ENCODE data around the gene KCND3. TPM values are rescaled to one million over a fixed set of nuclear protein-coding genes. Genes with fewer than 3 reads are reported as not detected.

The KCND3 gene
- total RNA-seq, 4 donors from 2014 or later, result 2.4 to 6.0 (median 3.9) TPM

DNA sequence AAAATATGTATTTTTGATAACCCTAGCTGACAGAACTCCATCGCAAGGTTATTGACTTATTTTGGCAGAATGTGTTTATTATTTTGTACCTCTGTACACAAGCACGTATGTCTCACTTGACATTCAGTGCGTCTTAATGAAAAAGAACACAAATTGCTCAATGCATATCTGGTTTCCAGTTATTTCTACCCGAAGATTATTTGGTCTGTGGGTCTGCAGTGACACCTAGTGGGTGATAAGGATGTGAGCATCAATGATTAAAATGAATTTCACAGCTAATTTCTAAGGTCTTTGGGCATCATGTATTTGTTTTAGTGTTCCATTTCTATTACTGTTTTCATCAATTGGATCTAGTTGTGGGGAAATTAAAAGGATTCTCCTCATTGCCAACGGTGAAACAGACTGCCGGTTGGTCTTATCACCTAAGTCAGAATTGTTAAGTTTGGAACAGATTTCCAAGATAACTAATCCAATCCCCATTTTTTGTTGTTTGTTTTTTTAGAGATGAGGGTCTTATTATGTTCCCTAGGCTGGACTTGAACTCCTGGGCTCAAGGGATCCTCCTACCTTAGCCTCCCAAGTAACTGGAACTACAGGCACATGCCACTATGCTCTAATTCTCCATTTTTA, 219.8 kb downstream of the KCND3 start:
- intact Hi-C loops (cut with DNase I), result no loop called here
- Histone ChIP-seq H3K4me1 (peaks cover 0 to 4% (median 0%) of the 10 kb centered on the region in 3 donors), H3K9me3 (no peaks in the 10 kb centered on the region), H3K4me3 (no peak overlapping the region), H3K27ac (no peak overlapping the region), H3K27me3 (no peaks in the 10 kb centered on the region), H3K36me3 (peaks cover 0 to 42% (median 0%) of the 10 kb centered on the region in 3 donors)
- WGBS, 2 donors, result 31 to 35% methylated on average over 6 of the region's 6 CpGs
- no peak for DNase-seq
- TF ChIP-seq, protein P1, sequence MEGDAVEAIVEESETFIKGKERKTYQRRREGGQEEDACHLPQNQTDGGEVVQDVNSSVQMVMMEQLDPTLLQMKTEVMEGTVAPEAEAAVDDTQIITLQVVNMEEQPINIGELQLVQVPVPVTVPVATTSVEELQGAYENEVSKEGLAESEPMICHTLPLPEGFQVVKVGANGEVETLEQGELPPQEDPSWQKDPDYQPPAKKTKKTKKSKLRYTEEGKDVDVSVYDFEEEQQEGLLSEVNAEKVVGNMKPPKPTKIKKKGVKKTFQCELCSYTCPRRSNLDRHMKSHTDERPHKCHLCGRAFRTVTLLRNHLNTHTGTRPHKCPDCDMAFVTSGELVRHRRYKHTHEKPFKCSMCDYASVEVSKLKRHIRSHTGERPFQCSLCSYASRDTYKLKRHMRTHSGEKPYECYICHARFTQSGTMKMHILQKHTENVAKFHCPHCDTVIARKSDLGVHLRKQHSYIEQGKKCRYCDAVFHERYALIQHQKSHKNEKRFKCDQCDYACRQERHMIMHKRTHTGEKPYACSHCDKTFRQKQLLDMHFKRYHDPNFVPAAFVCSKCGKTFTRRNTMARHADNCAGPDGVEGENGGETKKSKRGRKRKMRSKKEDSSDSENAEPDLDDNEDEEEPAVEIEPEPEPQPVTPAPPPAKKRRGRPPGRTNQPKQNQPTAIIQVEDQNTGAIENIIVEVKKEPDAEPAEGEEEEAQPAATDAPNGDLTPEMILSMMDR (IDR thresholded peaks at IDR 0.05), result peak; percentile 28 to 85 (median 75)
- TF ChIP-seq POLR2A (IDR thresholded peaks at IDR 0.05), result no peak

DNA sequence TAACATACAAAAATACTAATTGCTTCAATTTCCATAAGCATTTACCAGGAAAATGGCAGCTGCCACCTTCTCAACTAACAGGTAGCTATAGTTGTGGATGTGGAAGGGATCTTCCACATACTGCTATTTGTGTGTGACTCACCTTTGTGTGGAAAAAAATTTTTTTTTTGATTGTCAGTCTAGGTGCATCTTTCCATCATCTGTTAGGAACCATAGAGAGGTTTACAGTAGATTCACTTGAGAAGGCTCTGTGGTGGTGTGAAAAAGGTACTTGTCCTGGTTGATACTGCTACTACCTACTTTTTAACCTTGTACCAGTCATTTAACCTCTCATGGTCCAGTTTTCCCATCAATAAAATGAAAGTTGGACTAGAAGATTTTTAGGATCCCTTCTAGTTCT, 220.8 kb downstream of the KCND3 start:
- H3K9me3 ChIP-seq, result no peaks in the 10 kb centered on the region
- no peak for TF ChIP-seq POLR2A (IDR thresholded peaks at IDR 0.05)
- TF ChIP-seq, protein P1 (IDR thresholded peaks at IDR 0.05), result no peak
- no peaks in the 10 kb centered on the region for H3K27me3 ChIP-seq
- DNase-seq, result no peak
- no peak overlapping the region for H3K4me3 ChIP-seq
- no peak overlapping the region for H3K27ac ChIP-seq
- intact Hi-C loops (cut with DNase I), result no loop called here
- peaks cover 0 to 52% (median 0%) of the 10 kb centered on the region in 3 donors for H3K36me3 ChIP-seq
- H3K4me1 ChIP-seq, result peaks cover 0 to 4% (median 0%) of the 10 kb centered on the region in 3 donors

DNA sequence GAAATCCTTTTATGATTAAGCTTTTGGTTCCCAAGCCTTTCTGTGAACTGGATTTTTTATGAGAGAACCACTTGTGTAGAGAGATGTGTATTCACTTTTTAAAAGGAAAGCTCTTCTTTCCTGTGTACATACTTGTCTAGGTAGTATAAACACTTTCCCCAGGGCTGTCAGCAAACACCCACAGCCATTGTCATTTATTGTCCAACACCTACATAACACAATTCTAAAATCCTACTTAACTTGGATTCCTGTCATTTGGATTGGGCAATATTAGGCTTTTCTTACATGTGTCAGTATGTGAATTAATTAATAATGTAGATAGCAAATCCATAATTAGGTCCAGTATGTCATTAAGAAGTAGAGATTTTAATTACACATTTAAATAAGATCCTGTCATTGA, 221.4 kb downstream of the KCND3 start:
- H3K4me1 ChIP-seq, result peaks cover 0 to 4% (median 0%) of the 10 kb centered on the region in 3 donors
- no peak overlapping the region for H3K27ac ChIP-seq
- intact Hi-C loops (cut with DNase I), result no loop called here
- H3K9me3 ChIP-seq, result no peaks in the 10 kb centered on the region
- H3K36me3 ChIP-seq, result peaks cover 0 to 58% (median 3%) of the 10 kb centered on the region in 3 donors
- no peak for TF ChIP-seq POLR2A (IDR thresholded peaks at IDR 0.05)
- TF ChIP-seq, protein P1 (IDR thresholded peaks at IDR 0.05), result no peak
- H3K27me3 ChIP-seq, result no peaks in the 10 kb centered on the region
- DNase-seq, result no peak
- H3K4me3 ChIP-seq, result no peak overlapping the region

DNA sequence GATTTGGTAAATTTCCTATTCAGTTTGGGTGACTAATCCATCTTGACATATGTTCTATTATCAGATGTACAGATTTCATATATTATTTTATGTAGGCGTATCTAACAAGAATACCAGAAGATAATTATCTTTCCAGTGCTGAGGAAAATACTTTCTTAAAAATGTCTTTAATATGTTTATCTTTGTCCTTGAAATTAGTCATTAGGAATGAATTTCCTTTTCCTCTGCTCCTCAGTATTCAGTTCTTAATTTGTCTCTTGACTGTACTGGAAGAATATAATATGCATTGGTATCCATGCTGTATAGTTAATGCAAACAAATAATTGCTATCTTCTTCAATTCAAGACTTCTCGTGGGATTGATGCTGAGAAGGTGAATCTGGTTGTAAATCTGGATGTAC, 227.1 kb downstream of the KCND3 start:
- no peaks in the 10 kb centered on the region for H3K27me3 ChIP-seq

DNA sequence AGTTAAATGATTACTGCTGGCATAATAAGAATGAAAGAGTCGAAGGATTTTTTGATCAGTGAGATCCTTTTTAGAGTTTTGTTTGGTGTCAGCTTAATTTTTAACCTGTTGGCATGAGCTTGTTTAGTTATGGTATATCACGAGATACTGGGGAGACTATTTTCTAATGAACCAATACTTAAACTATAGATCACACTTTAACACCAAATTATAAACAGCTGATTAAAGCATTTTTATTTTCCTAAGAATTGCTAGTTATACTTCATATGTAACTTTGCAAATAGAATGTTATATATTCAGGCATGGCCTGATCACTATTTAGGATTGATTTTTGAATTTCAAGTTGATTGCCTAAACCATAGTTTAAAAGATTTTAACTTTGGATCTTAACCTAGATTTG, 227.8 kb downstream of the KCND3 start:
- DNase-seq, result no peak
- 91% methylated on average over 2 of the region's 2 CpGs for WGBS, 2 donors
- no peaks in the 10 kb centered on the region for H3K9me3 ChIP-seq
- peaks cover 0 to 88% (median 11%) of the 10 kb centered on the region in 3 donors for H3K36me3 ChIP-seq
- TF ChIP-seq, protein P1 (IDR thresholded peaks at IDR 0.05), result no peak
- no peak for TF ChIP-seq POLR2A (IDR thresholded peaks at IDR 0.05)
- peaks cover 0 to 19% (median under 1%) of the 10 kb centered on the region in 3 donors for H3K4me1 ChIP-seq
- H3K27me3 ChIP-seq, result no peaks in the 10 kb centered on the region
- no peak overlapping the region for H3K4me3 ChIP-seq
- intact Hi-C loops (cut with DNase I), result no loop called here
- H3K27ac ChIP-seq, result no peak overlapping the region

More for the DNA sequence above, 227.1 kb downstream of the KCND3 start:
- intact Hi-C loops (cut with DNase I), result no loop called here
- TF ChIP-seq POLR2A (IDR thresholded peaks at IDR 0.05), result no peak
- TF ChIP-seq, protein P1 (IDR thresholded peaks at IDR 0.05), result no peak
- Histone ChIP-seq H3K27ac (no peak overlapping the region), H3K9me3 (no peaks in the 10 kb centered on the region), H3K36me3 (peaks cover 0 to 94% (median 11%) of the 10 kb centered on the region in 3 donors), H3K4me1 (peaks cover 0 to 13% (median 0%) of the 10 kb centered on the region in 3 donors), H3K4me3 (no peak overlapping the region)
- WGBS, 2 donors, result 88 to 93% methylated on average over 2 of the region's 2 CpGs
- DNase-seq, result no peak
